ENCODE data around the gene ATRNL1.
"Not testable (repeated sequence)": the region's sequence is repeated elsewhere in the genome, so short reads cannot be mapped to it uniquely, and the experiment has no call there.

ATRNL1 gene

DNA sequence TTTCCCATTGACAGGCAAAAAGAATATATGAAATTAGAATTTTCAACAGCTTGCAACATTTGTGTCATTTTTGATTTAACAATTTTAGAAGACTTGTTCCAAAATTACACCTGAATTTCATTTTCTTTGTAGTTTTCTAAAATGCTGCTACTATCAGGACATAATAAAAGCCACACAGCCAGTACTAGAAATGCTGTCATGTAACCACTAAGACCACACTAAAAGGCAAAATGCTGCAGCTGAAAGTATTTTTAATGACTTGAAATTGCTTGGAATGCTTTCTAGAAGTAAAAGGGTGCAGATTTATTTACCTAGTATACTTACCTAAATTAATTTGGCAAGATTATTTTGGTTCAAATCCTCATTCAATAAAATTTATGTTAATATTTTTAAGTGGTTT is 709.7 kb downstream of the ATRNL1 start:
- no peak overlapping the region for H3K4me3 ChIP-seq (replicated peaks; ENCODE audit: low read depth, low read length)
- no peak for DNase-seq (ENCODE audit: low read depth)
- TF ChIP-seq CTCF (IDR thresholded peaks at IDR 0.05; ENCODE audit: low read length, missing control alignments): no peak

GRCh38 chr10:115814542-115814941 is 721.4 kb downstream of the ATRNL1 start:
- DNase-seq (ENCODE audit: low read depth): no peak
- no peak overlapping the region for H3K4me3 ChIP-seq (replicated peaks; ENCODE audit: low read depth, low read length)
- TF ChIP-seq CTCF (IDR thresholded peaks at IDR 0.05; ENCODE audit: low read length, missing control alignments): no peak

DNA sequence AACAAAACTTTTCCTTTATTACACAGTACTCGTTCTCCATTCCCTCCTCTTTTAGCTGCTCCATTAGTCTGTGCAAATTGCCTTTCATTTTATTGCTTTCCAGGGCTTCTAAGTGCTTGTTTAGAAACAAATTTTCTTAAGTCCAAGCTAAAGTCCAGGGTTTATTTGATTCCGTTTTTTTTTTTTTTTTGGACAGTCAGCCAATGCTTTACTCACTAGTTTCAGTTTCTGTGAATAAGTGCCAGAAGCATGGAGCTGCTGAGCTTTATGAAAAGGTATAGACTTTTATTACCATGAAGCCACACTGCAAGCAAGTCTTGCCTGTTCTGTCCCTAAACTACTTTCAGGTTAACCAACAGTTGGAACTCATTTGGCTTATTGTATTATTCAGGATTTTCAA is 724.8 kb downstream of the ATRNL1 start:
- no peak for TF ChIP-seq CTCF (IDR thresholded peaks at IDR 0.05; ENCODE audit: low read length, missing control alignments)
- DNase-seq (ENCODE audit: low read depth): no peak
- H3K4me3 ChIP-seq (replicated peaks; ENCODE audit: low read depth, low read length): no peak overlapping the region

- no peak for DNase-seq (ENCODE audit: low read depth)
- no peak for TF ChIP-seq CTCF (IDR thresholded peaks at IDR 0.05; ENCODE audit: low read length, missing control alignments)
- H3K4me3 ChIP-seq (replicated peaks; ENCODE audit: low read depth, low read length): no peak overlapping the region
These were observed 733.2 kb downstream of the ATRNL1 start for GRCh38 chr10:115826396-115826795.

- no peak for TF ChIP-seq CTCF (IDR thresholded peaks at IDR 0.05; ENCODE audit: low read length, missing control alignments)
- H3K4me3 ChIP-seq (replicated peaks; ENCODE audit: low read depth, low read length): no peak overlapping the region
- peak; percentile 13 for DNase-seq (ENCODE audit: low read depth)
These were observed 734.3 kb downstream of the ATRNL1 start for GRCh38 chr10:115827231-115828009.

- DNase-seq (ENCODE audit: low read depth); H3K4me3 ChIP-seq (replicated peaks; ENCODE audit: low read depth, low read length): not testable (repeated sequence)
These were observed 735.0 kb downstream of the ATRNL1 start for GRCh38 chr10:115828182-115828581.

GRCh38 chr10:115829521-115830205 is 736.5 kb downstream of the ATRNL1 start:
- peak; percentile 47 for DNase-seq (ENCODE audit: low read depth)
- no peak overlapping the region for H3K4me3 ChIP-seq (replicated peaks; ENCODE audit: low read depth, low read length)
- peak; percentile 15 for TF ChIP-seq CTCF (IDR thresholded peaks at IDR 0.05; ENCODE audit: low read length, missing control alignments)

Measured in fibroblast of pulmonary artery (primary cell).